B cell (primary cell): ENCODE results near the gene ADA. TPM values are rescaled to one million over a fixed set of nuclear protein-coding genes. Genes with fewer than 3 reads are reported as not detected.

Source experiments
- ATAC-seq: fragments of 200-7000 bp; cut with Tn5 transposase; one replicate; pipeline ENCODE4 v1.10.0; 2021; ENCODE audit warnings: low read depth, mild to moderate bottlenecking, moderate number of reproducible peaks, moderate library complexity
- CTCF ChIA-PET: fragments of 350-600 bp; sonication (Branson Sonifier 250); formaldehyde crosslinking; loops from one replicate; lab custom pipeline; 2021; ENCODE audit warnings: antibody characterized with exemption, inconsistent platforms; lab: Charles Lee
- POLR2A ChIA-PET: fragments of 350-600 bp; sonication (Branson Sonifier 250); formaldehyde crosslinking; loops from one replicate; lab custom pipeline; 2021; ENCODE audit warnings: antibody characterized with exemption; lab: Charles Lee
- DNase-seq: peaks from one replicate; pipeline ENCODE4 v3.0.0; 2013
- H2AFZ ChIP-seq: 2 replicates; pipeline ENCODE4 v1.6.1; 2012; ENCODE audit warnings: mild to moderate bottlenecking, low read depth, low read length; ENCODE audit not compliant: insufficient read depth, poor library complexity, severe bottlenecking
- H3K27ac ChIP-seq, 2 donors: 1 replicate in 1 of 2; 2 replicates in 1 of 2; pipeline ENCODE4 v1.5.1; 2012 to 2013; ENCODE audit warnings: low read length in 2 of 2, mild to moderate bottlenecking in 2 of 2, moderate library complexity in 1 of 2
- H3K27me3 ChIP-seq, 4 experiments: fragments of 200-600 bp in 1 of 4; sonication (generic) in 1 of 4; replicated peaks in 1 of 4; 1 replicate in 2 of 4; 2 replicates in 2 of 4; pipeline versions ENCODE4 v1.6.1 to v1.7.0; 2013 to 2016; ENCODE audit warnings: low read length in 3 of 4, mild to moderate bottlenecking in 2 of 4, mixed read lengths in 1 of 4, moderate library complexity in 1 of 4; ENCODE audit not compliant: insufficient read depth in 4 of 4, control insufficient read depth in 3 of 4; ENCODE audit errors: control extremely low read depth in 1 of 4
- H3K36me3 ChIP-seq, 2 experiments: replicated peaks in 1 of 2; 1 replicate in 1 of 2; 2 replicates in 1 of 2; pipeline versions ENCODE4 v1.6.1 to v1.7.1; 2013; ENCODE audit warnings: low read length in 1 of 2; ENCODE audit not compliant: insufficient read depth in 2 of 2, control insufficient read depth in 1 of 2; ENCODE audit errors: control extremely low read depth in 1 of 2, extremely low read depth in 1 of 2
- H3K4me1 ChIP-seq, 2 donors: fragments of 200-600 bp in 1 of 2; sonication (generic) in 1 of 2; 1 replicate in 1 of 2; 2 replicates in 1 of 2; pipeline versions ENCODE4 v1.5.1 to v1.6.1; 2013 to 2017; ENCODE audit warnings: low read length in 2 of 2; ENCODE audit not compliant: control insufficient read depth in 2 of 2, insufficient read depth in 2 of 2
- H3K4me2 ChIP-seq: replicated peaks from 2 replicates; pipeline ENCODE3; 2012; ENCODE audit warnings: mild to moderate bottlenecking, low read depth, low read length; ENCODE audit not compliant: poor library complexity, severe bottlenecking
- H3K4me3 ChIP-seq, 5 experiments: fragments of 200-600 bp in 1 of 5; sonication (generic) in 1 of 5; 1 replicate in 3 of 5; 2 replicates in 2 of 5; pipeline versions ENCODE4 v1.5.1 to v1.7.0; 2011 to 2016; ENCODE audit warnings: low read length in 4 of 5, mild to moderate bottlenecking in 4 of 5, low read depth in 2 of 5, control low read depth in 1 of 5, moderate library complexity in 1 of 5; ENCODE audit not compliant: insufficient read depth in 1 of 5; ENCODE audit errors: control extremely low read depth in 1 of 5, extremely low read depth in 1 of 5
- H3K79me2 ChIP-seq: fragments of 200-600 bp; sonication (generic); one replicate; pipeline ENCODE4 v1.6.0; 2016; ENCODE audit warnings: low read length; ENCODE audit not compliant: control insufficient read depth, insufficient read depth
- H3K9ac ChIP-seq: fragments of 200-600 bp; sonication (generic); 2 replicates; pipeline ENCODE4 v1.6.1; 2017; ENCODE audit warnings: mild to moderate bottlenecking, low read length, moderate library complexity
- H3K9me3 ChIP-seq, 3 donors: one replicate each; pipeline versions ENCODE4 v1.6.1 to v1.7.1; 2013; ENCODE audit warnings: low read length in 2 of 3; ENCODE audit not compliant: control insufficient read depth in 2 of 3, insufficient read depth in 1 of 3; ENCODE audit errors: control extremely low read depth in 1 of 3
- H4K20me1 ChIP-seq: 2 replicates; pipeline ENCODE4 v1.6.0; 2012; ENCODE audit warnings: mild to moderate bottlenecking, low read length; ENCODE audit not compliant: insufficient read depth, control insufficient read depth, poor library complexity, severe bottlenecking
- H3K27ac Mint-ChIP-seq: one replicate; pipeline ENCODE4 v1.8.0; 2021; ENCODE audit warnings: mixed read lengths
- H3K27me3 Mint-ChIP-seq: one replicate; pipeline ENCODE4 v1.8.0; 2021; ENCODE audit warnings: mixed read lengths
- H3K4me1 Mint-ChIP-seq: one replicate; pipeline ENCODE4 v1.8.0; 2021; ENCODE audit warnings: mixed read lengths
- H3K4me3 Mint-ChIP-seq: one replicate; pipeline ENCODE4 v1.8.0; 2021; ENCODE audit warnings: mixed read lengths
- H3K9me3 Mint-ChIP-seq: one replicate; pipeline ENCODE4 v1.8.0; 2022; ENCODE audit warnings: mixed read lengths; ENCODE audit not compliant: insufficient read depth
- CTCF ChIP-seq: fragments of 200-600 bp; IDR thresholded peaks from one replicate; pipeline ENCODE4 v1.8.0; 2022; ENCODE audit warnings: antibody characterized with exemption, mild to moderate bottlenecking
- EZH2 ChIP-seq: IDR thresholded peaks from 2 replicates; pipeline ENCODE4 v1.6.1; 2012; ENCODE audit warnings: borderline replicate concordance, low read depth, mild to moderate bottlenecking, moderate library complexity, low read length; ENCODE audit not compliant: insufficient read depth, poor library complexity, severe bottlenecking
- WGBS: methylation state at CpG from one replicate; pipeline ENCODE4 v1.1.5; 2013; ENCODE audit warnings: missing lambda C conversion rate; ENCODE audit not compliant: insufficient coverage; 5-methylcytosine and 5-hydroxymethylcytosine counted together
- intact Hi-C: fragments of 100-400 bp; cut with micrococcal nuclease; formaldehyde crosslinking; loops from one replicate; pipeline ENCODE4 v1.10.0; 2022
- polyA plus RNA-seq: library from polyadenylated mRNA; depleted of rRNA; stranded (reverse); fragments of >200 nt; gene quantifications from 2 replicates; pipeline ENCODE4 v1.2.3, GENCODE V29; 2012
- total RNA-seq, 2 donors: library from RNA; stranded (reverse); fragments of 120-200 nt in 1 of 2; gene quantifications; 1 replicate in 1 of 2; 2 replicates in 1 of 2; pipeline versions ENCODE4 v1.2.3 to v1.2.4, GENCODE V29; 2013 to 2022

Gene ADA
- total and polyA plus RNA-seq, 2 donors (not counting 1 experiment from before 2014, with no cell fraction given): 10.0 to 34.2 TPM

GRCh38 chr20:44621939-44622338 is 29.6 kb downstream of the ADA start:
- CTCF ChIA-PET: interaction anchor here (2.2 to 2.3 kb wide), 2 partner anchors 11 to 46 kb away, joined by 7 to 9 read pairs; no protein-coding TSS in a partner anchor
- H3K27ac ChIP-seq: peak overlapping the region in 1 of 2 donors; percentile 49
- peaks cover 3% of the 10 kb centered on the region for H4K20me1 ChIP-seq
- H3K79me2 ChIP-seq: peaks cover 6% of the 10 kb centered on the region
- Mint-ChIP-seq H3K4me3 (no peak overlapping the region), H3K27ac (peak overlapping the region; percentile 20), H3K9me3 (no peaks in the 10 kb centered on the region), H3K27me3 (no peaks in the 10 kb centered on the region), H3K4me1 (peaks cover 26% of the 10 kb centered on the region)
- no peak overlapping the region for H3K4me2 ChIP-seq
- POLR2A ChIA-PET: no interaction called here
- 95% methylated on average over 8 of the region's 8 CpGs for whole genome bisulfite sequencing
- ATAC-seq (no peak), DNase-seq (no peak)
- no peaks in the 10 kb centered on the region for H3K27me3 ChIP-seq
- H2AFZ ChIP-seq: no peak overlapping the region
- no peak overlapping the region for H3K4me3 ChIP-seq
- TF ChIP-seq CTCF (no peak), EZH2 (no peak)
- intact Hi-C loops: no loop called here
- peaks cover 0 to 40% of the 10 kb centered on the region in 2 experiments for H3K36me3 ChIP-seq
- H3K9ac ChIP-seq: no peak overlapping the region
- peaks cover 0 to 11% (median 7%) of the 10 kb centered on the region in 3 donors for H3K9me3 ChIP-seq
- H3K4me1 ChIP-seq: peaks cover 4 to 21% of the 10 kb centered on the region in 2 donors

- POLR2A ChIA-PET: no interaction called here
- no peaks in the 10 kb centered on the region for H3K27me3 Mint-ChIP-seq
- Histone ChIP-seq H3K4me2 (no peak overlapping the region), H3K9me3 (peaks cover 0 to 11% (median 7%) of the 10 kb centered on the region in 3 donors), H3K27ac (peak overlapping the region in 1 of 2 donors; percentile 49), H4K20me1 (peaks cover 9% of the 10 kb centered on the region), H3K79me2 (peaks cover 12% of the 10 kb centered on the region), H2AFZ (no peak overlapping the region), H3K9ac (no peak overlapping the region), H3K4me1 (peaks cover 4 to 21% of the 10 kb centered on the region in 2 donors), H3K27me3 (no peaks in the 10 kb centered on the region), H3K4me3 (no peak overlapping the region), H3K36me3 (peaks cover 0 to 46% of the 10 kb centered on the region in 2 experiments)
- peak overlapping the region; percentile 71 for H3K27ac Mint-ChIP-seq
- no peaks in the 10 kb centered on the region for H3K9me3 Mint-ChIP-seq
- intact Hi-C loops: no loop called here
- no peak for DNase-seq
- H3K4me3 Mint-ChIP-seq: no peak overlapping the region
- peaks cover 26% of the 10 kb centered on the region for H3K4me1 Mint-ChIP-seq
- CTCF ChIA-PET: interaction anchor here (1.6 to 2.2 kb wide), 2 partner anchors 11 to 45 kb away, joined by 7 to 9 read pairs; no protein-coding TSS in a partner anchor
- no peak for ATAC-seq
- TF ChIP-seq EZH2 (no peak), CTCF (no peak)
- WGBS: 100% methylated on average over 5 of the region's 5 CpGs
Measured at GRCh38 chr20:44621325-44621724, 30.2 kb downstream of the ADA start.
